Measurements from ENCODE around the gene NDUFV3. TPM values are rescaled to one million over a fixed set of nuclear protein-coding genes. Genes with fewer than 3 reads are reported as not detected.

Gene NDUFV3
- total RNA-seq, 1 experiment from 2014 or later = 39.6 TPM

GRCh38 chr21:42850866-42851391 lies 42.2 kb upstream of the NDUFV3 start:
- BruUV-seq (replicated peaks) = no TSS peak
- peak; percentile 41 for DNase-seq (ENCODE audit: low spot score)
- intact Hi-C loops (cut with micrococcal nuclease; ENCODE audit: unreplicated experiment) = no loop called here
- H3K9me3 ChIP-seq (ENCODE audit: low read depth, low read length, poor library complexity, severe bottlenecking) = no peaks in the 10 kb centered on the region
- ChIA-PET POLR2A (ENCODE audit: low non-redundant PET) (no interaction called here), CTCF (no interaction called here)
- TF ChIP-seq EZH2 (IDR thresholded peaks at IDR 0.05; ENCODE audit: borderline replicate concordance, low read depth, low read length, poor library complexity, severe bottlenecking) (no peak), CTCF (conservative IDR thresholded peaks at IDR 0.05; ENCODE audit: low read depth, low read length) (peak; percentile 62)
- no peaks in the 10 kb centered on the region for H3K4me1 ChIP-seq (ENCODE audit: insufficient read depth, low read length, poor library complexity, severe bottlenecking)
- H3K27ac ChIP-seq (ENCODE audit: low read depth, low read length, poor library complexity, severe bottlenecking) = no peak overlapping the region
- H3K36me3 ChIP-seq (ENCODE audit: insufficient read depth, low read length, poor library complexity, severe bottlenecking) = peaks cover 71% of the 10 kb centered on the region
- no peaks in the 10 kb centered on the region for H3K27me3 ChIP-seq (replicated peaks; ENCODE audit: insufficient read depth, low read depth, low read length, poor library complexity)
- no peak overlapping the region for H3K4me3 ChIP-seq (ENCODE audit: low read depth, low read length, poor library complexity, severe bottlenecking)

GRCh38 chr21:42851812-42852665 lies 41.1 kb upstream of the NDUFV3 start:
- no peaks in the 10 kb centered on the region for H3K27me3 ChIP-seq (replicated peaks; ENCODE audit: insufficient read depth, low read depth, low read length, poor library complexity)
- no peaks in the 10 kb centered on the region for H3K4me1 ChIP-seq (ENCODE audit: insufficient read depth, low read length, poor library complexity, severe bottlenecking)
- intact Hi-C loops (cut with micrococcal nuclease; ENCODE audit: unreplicated experiment) = no loop called here
- H3K4me3 ChIP-seq (ENCODE audit: low read depth, low read length, poor library complexity, severe bottlenecking) = no peak overlapping the region
- no TSS peak for BruUV-seq (replicated peaks)
- ChIA-PET CTCF (no interaction called here), POLR2A (ENCODE audit: low non-redundant PET) (no interaction called here)
- no peaks in the 10 kb centered on the region for H3K9me3 ChIP-seq (ENCODE audit: low read depth, low read length, poor library complexity, severe bottlenecking)
- no peak for DNase-seq (ENCODE audit: low spot score)
- H3K27ac ChIP-seq (ENCODE audit: low read depth, low read length, poor library complexity, severe bottlenecking) = no peak overlapping the region
- TF ChIP-seq EZH2 (IDR thresholded peaks at IDR 0.05; ENCODE audit: borderline replicate concordance, low read depth, low read length, poor library complexity, severe bottlenecking) (no peak), CTCF (conservative IDR thresholded peaks at IDR 0.05; ENCODE audit: low read depth, low read length) (no peak)
- peaks cover 76% of the 10 kb centered on the region for H3K36me3 ChIP-seq (ENCODE audit: insufficient read depth, low read length, poor library complexity, severe bottlenecking)

- CTCF ChIA-PET = no interaction called here
- POLR2A ChIA-PET (ENCODE audit: low non-redundant PET) = no interaction called here
- H3K27me3 ChIP-seq (replicated peaks; ENCODE audit: insufficient read depth, low read depth, low read length, poor library complexity) = no peaks in the 10 kb centered on the region
- TF ChIP-seq EZH2 (IDR thresholded peaks at IDR 0.05; ENCODE audit: borderline replicate concordance, low read depth, low read length, poor library complexity, severe bottlenecking) = no peak
- TF ChIP-seq CTCF (conservative IDR thresholded peaks at IDR 0.05; ENCODE audit: low read depth, low read length) = no peak
- no peak overlapping the region for H3K4me3 ChIP-seq (ENCODE audit: low read depth, low read length, poor library complexity, severe bottlenecking)
- H3K9me3 ChIP-seq (ENCODE audit: low read depth, low read length, poor library complexity, severe bottlenecking) = no peaks in the 10 kb centered on the region
- no peak for DNase-seq (ENCODE audit: low spot score)
- H3K27ac ChIP-seq (ENCODE audit: low read depth, low read length, poor library complexity, severe bottlenecking) = no peak overlapping the region
- peaks cover 84% of the 10 kb centered on the region for H3K36me3 ChIP-seq (ENCODE audit: insufficient read depth, low read length, poor library complexity, severe bottlenecking)
- no TSS peak for BruUV-seq (replicated peaks)
- H3K4me1 ChIP-seq (ENCODE audit: insufficient read depth, low read length, poor library complexity, severe bottlenecking) = no peaks in the 10 kb centered on the region
- intact Hi-C loops (cut with micrococcal nuclease; ENCODE audit: unreplicated experiment) = no loop called here
Measured at GRCh38 chr21:42852925-42853570, 40.1 kb upstream of the NDUFV3 start.
